Measurements from ENCODE around the gene FXYD4.

- TF ChIP-seq ZNF462 (CRISPR knock-in tag; IDR thresholded peaks at IDR 0.05): no peak
- TF ChIP-seq CTCF (conservative IDR thresholded peaks at IDR 0.05; ENCODE audit: low read depth in 2 of 2): no peak
- no peak for TF ChIP-seq REST (IDR thresholded peaks at IDR 0.05; ENCODE audit: unreplicated experiment)
- TF ChIP-seq EZH2phosphoT487 (IDR thresholded peaks at IDR 0.05; ENCODE audit: unreplicated experiment): no peak
- TF ChIP-seq ETS1 (IDR thresholded peaks at IDR 0.05): no peak
- TF ChIP-seq POLR2AphosphoS5 (IDR thresholded peaks at IDR 0.05; ENCODE audit: low read depth): no peak
- TF ChIP-seq EZH2 (IDR thresholded peaks at IDR 0.05; ENCODE audit: low read depth, unreplicated experiment): no peak
- TF ChIP-seq NANOG (IDR thresholded peaks at IDR 0.05; ENCODE audit: borderline replicate concordance): no peak
- no peak for TF ChIP-seq CREB1 (CRISPR knock-in tag; IDR thresholded peaks at IDR 0.05; ENCODE audit: low read depth)
- no peak for TF ChIP-seq ZNF114 (CRISPR knock-in tag; IDR thresholded peaks at IDR 0.05)
- no peak for TF ChIP-seq JUNB (IDR thresholded peaks at IDR 0.05; ENCODE audit: unreplicated experiment)
- no peak for TF ChIP-seq ZNF331 (CRISPR knock-in tag; IDR thresholded peaks at IDR 0.05; ENCODE audit: low read depth)
- no peak for TF ChIP-seq STAT1 (IDR thresholded peaks at IDR 0.05; ENCODE audit: unreplicated experiment)
Observed at GRCh38 chr10:43424416-43424815, 53.0 kb downstream of the FXYD4 start.
